CD4-positive, alpha-beta T cell treated with Interleukin-6 for 4 hours (primary cell): Measurements from ENCODE around the gene GAPDHS.

Experiments
- DNase-seq: peaks from one replicate; pipeline ENCODE4 v3.0.0-alpha.2; 2020; ENCODE audit warnings: mixed read lengths

The GAPDHS gene

GRCh38 chr19:35511337-35511736, 21.9 kb upstream of the GAPDHS start:
- DNase-seq, result no peak

- no peak for DNase-seq
Measured at GRCh38 chr19:35512831-35513627, 20.2 kb upstream of the GAPDHS start.

GRCh38 chr19:35513628-35514281, 19.5 kb upstream of the GAPDHS start, which contains the start of gene DMKN:
TSS of gene DMKN (minus strand) at chr19:35513649. CDS start at chr19:35513475, 174 bp downstream.
- DNase-seq, result no peak

GRCh38 chr19:35514282-35514809, 18.9 kb upstream of the GAPDHS start:
- no peak for DNase-seq

- no peak for DNase-seq
Measured at GRCh38 chr19:35516310-35516709, 16.9 kb upstream of the GAPDHS start.

- no peak for DNase-seq
Measured at GRCh38 chr19:35517342-35517741, 15.9 kb upstream of the GAPDHS start.

- DNase-seq, result no peak
Measured at GRCh38 chr19:35518313-35518712, 14.9 kb upstream of the GAPDHS start.

GRCh38 chr19:35519291-35519690, 14.0 kb upstream of the GAPDHS start:
- no peak for DNase-seq

DNA sequence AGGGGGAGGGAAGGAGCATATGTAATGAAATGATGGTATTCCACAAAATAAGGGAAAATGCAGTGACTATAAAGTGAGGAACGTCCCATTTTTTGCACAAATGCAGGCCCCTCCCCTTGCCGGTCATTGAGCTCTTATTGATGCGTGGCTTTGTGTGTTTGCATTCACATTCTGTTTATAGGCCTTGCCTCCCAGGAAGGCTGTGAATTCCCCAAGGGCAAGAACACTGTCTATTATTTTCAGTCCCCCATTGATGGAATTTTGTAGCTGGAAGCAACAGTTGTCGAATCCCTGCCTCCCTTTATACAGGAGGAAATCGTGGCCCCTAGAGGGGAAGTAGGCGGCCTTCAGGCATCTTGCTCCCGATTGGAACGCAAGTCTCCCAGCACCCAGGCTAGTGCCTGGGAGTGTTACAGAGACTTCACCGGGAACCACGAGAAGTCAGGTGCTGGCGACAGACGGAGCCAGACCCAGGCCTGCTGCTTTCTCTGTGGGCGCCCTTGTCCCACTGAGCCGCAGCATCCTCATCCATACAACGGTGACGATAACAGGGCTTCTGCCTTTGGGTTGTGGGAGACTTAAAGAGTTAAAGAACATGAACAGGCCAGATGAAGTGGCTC, 12.0 kb upstream of the GAPDHS start:
- no peak for DNase-seq

DNA sequence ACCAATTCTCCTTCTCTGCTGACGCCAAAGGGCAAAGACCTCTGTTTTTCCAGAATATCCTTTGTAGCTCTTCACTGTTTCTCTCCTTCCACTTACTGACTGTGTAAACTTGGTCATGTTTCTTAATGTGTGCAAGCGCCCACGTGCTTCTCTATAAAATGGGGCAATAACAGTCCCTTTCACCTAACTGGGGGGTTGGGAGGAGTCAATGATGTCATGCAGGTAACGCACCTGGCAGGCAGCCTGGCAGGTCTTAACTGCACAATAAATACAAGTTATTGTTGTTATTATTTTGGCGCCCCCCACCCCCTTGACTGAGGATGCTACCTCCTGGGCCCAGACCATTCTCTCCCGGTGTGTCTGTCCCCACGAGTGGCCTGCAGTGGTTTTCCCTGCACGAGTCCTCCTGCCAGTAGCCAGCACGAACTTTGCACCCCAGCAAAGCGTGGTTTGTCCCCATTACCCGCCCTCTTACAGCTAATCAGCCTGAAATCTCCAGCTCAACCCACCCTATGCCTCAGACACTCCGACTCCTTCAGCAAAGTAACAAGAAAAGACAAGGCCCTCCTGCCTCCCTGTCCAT, 10.4 kb upstream of the GAPDHS start:
- no peak for DNase-seq

GRCh38 chr19:35524181-35524837, 8.9 kb upstream of the GAPDHS start:
- no peak for DNase-seq

GRCh38 chr19:35525873-35526272, 7.4 kb upstream of the GAPDHS start:
- no peak for DNase-seq

- no peak for DNase-seq
Measured at GRCh38 chr19:35528218-35529038, 4.8 kb upstream of the GAPDHS start, which contains the start of gene SBSN. TSS of gene SBSN (minus strand) at chr19:35528311. CDS start at chr19:35528281, 30 bp downstream.

DNA sequence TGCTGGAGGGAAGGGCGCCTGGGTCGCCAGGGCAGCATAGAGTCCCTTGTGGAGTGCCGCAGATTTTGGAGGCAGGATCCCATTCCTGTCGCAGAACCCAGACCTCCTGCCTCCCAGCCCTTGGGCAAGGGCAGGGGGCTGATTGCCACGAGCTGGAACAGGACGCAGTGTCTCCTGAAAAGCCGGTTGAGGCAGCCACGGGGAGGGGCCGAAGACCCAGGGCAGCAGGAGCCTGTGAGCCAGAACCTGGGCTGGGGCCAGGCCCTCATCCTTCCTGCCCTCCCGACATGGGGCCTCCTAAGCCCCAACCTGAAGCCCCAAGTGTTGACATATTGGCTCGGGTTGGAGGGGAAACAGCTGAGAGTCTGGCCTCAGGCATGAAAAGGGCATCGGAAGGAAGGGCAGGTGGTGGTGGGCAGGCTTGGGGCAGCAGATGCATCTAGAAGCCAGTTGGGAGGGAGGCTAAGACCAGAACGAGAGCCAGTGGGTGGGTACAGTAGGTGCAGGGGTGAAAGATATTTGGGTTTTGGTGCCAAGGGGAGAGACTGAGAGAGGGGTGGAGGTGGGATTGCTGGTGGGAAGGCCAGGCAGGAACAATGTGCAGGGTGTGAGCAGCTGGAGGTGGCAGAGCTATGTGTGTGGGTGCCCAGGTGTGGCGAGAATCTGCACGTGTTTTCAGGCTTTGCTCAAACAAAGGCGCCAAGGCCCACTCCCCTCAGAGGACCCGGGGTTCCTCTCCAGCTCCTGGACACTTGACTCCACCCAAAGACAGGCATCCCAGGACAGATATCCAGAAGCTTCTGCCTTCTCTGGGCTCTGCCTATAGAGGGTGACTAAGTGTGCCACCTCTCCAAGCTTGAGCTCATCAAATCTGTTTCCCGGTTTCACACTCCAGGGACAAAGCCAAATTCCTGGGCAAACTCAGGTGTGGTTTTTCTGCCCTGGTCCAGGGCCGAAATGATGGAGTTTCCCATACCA, 3.7 kb upstream of the GAPDHS start:
- no peak for DNase-seq

DNA sequence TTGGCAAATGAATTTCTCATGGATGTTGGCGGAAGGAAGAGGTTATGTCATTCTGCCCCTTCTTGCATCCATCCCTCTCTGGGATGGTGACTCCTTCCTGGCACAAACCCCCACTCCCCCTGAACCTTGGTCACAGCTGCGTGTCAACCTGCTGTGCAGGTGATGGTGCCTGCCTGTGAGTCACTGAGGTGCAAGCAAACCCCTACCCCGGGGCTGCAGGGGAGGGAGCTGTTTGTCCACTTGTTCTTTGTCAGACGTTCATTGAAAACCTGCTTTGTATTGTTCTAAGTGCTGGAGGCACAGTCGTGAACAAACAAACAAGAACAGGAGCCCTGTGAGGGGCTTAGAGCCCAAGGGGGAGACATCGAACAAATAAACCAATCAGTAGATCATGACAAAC, 2.0 kb upstream of the GAPDHS start:
- no peak for DNase-seq

- peak; percentile 46 for DNase-seq
Measured at GRCh38 chr19:35533822-35534392, 651 bp downstream of the GAPDHS start.

DNA sequence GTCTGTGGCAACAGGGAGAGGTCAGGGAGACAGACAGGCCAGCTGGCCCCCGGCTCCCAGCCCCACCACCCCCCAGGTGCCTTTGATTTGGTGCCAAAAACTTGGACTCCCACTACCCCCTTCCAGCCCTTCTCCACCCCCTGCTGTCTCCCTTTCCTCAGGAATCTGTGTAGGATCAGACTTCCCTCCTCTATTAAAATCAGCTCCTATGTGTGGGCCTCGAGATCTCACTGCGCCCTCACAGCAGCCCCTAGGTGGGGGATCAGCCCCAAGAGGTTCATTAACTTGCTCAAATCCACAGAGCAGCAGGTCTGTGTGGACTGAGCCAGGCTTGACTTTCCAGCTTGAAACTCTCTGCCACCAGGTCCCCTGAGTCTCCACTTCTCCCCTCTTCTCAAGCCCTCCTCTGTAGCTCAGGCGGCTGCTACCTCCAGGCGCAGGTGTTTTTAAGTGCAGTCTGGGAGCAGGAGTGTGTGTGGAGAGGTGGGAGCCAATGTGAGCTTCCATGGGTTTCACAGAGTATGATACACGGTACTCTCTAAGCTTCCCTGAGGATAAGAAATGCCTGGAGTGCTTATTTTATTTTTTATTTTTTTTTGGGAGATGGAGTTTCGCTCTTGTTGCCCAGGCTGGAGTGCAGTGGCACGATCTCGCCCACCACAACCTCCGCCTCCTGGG, 1.7 kb downstream of the GAPDHS start:
- no peak for DNase-seq

GRCh38 chr19:35539314-35539713, 6.1 kb downstream of the GAPDHS start:
- DNase-seq, result no peak

- DNase-seq, result no peak
Measured at GRCh38 chr19:35539850-35540249, 6.6 kb downstream of the GAPDHS start.
